HCT116 (cell line): ENCODE results near the gene MTURN. TPM values are rescaled to one million over a fixed set of nuclear protein-coding genes. Genes with fewer than 3 reads are reported as not detected.
A peak's percentile ranks its signal among the peaks of the same experiment; 100 is the strongest.

ENCODE experiments used
- ATAC-seq: fragments of 200-7000 bp; cut with Tn5 transposase; 2 replicates; pipeline ENCODE4 v1.9.1; 2020; ENCODE audit warnings: mild to moderate bottlenecking, moderate library complexity
- BruUV-seq: library from RNA; stranded (reverse); fragments of 400-500 nt; replicated peaks from 2 replicates; lab custom pipeline; 2021; lab: Mats Ljungman, UMichigan
- CTCF ChIA-PET: fragments of 300-600 bp; sonication (Branson Sonifier 250); formaldehyde crosslinking; loops from one replicate; lab custom pipeline; 2021; ENCODE audit warnings: antibody characterized with exemption; lab: Charles Lee
- POLR2A ChIA-PET: fragments of 300-600, 350-600 bp; sonication (Branson Sonifier 250); formaldehyde crosslinking; loops from one replicate; lab custom pipeline; 2021; ENCODE audit warnings: antibody characterized with exemption; lab: Charles Lee
- RAD21 ChIA-PET, 2 experiments: fragments of 300-600 bp; sonication (Branson Sonifier 250); formaldehyde crosslinking; loops; one replicate each; lab custom pipeline; 2023; ENCODE audit warnings: low total read pairs in 2 of 2; ENCODE audit not compliant: uncharacterized antibody in 2 of 2, unreplicated experiment in 2 of 2, low non-redundant PET in 1 of 2; lab: Charles Lee
- DNase-seq: peaks from one replicate; pipeline ENCODE4 v3.0.0-alpha.2; 2010; ENCODE audit warnings: low read depth, low spot score
- H2AFZ ChIP-seq: fragments of 200-600 bp; shearing (Covaris generic), sonication (generic); 2 replicates; pipeline ENCODE4 v1.6.1; 2017; ENCODE audit warnings: low read depth, mixed run types, mixed read lengths, antibody characterized with exemption, low read length; ENCODE audit not compliant: poor library complexity, severe bottlenecking
- H3K27ac ChIP-seq: 2 replicates; pipeline ENCODE4 v1.5.1; 2012; ENCODE audit warnings: low read depth, low read length
- H3K27me3 ChIP-seq: fragments of 200-600 bp; sonication (generic); 2 replicates; pipeline ENCODE4 v1.6.1; 2016; ENCODE audit warnings: mixed run types, low read length, mixed read lengths; ENCODE audit not compliant: insufficient read depth
- H3K36me3 ChIP-seq, 2 experiments: fragments of 200-500 bp in 1 of 2; fragments of 200-600 bp in 1 of 2; sonication (Bioruptor generic) in 1 of 2; sonication (generic) in 1 of 2; 2 replicates each; pipeline versions ENCODE4 v1.5.1 to v1.6.1; 2014 to 2016; ENCODE audit warnings: low read length in 2 of 2, inconsistent platforms in 1 of 2, mixed read lengths in 1 of 2, mixed run types in 1 of 2; ENCODE audit not compliant: insufficient read depth in 2 of 2, control insufficient read depth in 1 of 2
- H3K4me1 ChIP-seq, 2 experiments: fragments of 200-600 bp in 1 of 2; sonication (generic) in 1 of 2; 2 replicates each; pipeline versions ENCODE4 v1.5.1 to v1.6.1; 2012 to 2017; ENCODE audit warnings: low read length in 2 of 2, inconsistent platforms in 1 of 2, mild to moderate bottlenecking in 1 of 2, mixed read lengths in 1 of 2, mixed run types in 1 of 2, moderate library complexity in 1 of 2; ENCODE audit not compliant: insufficient read depth in 2 of 2, control insufficient read depth in 1 of 2
- H3K4me2 ChIP-seq: fragments of 200-600 bp; sonication (generic); 2 replicates; pipeline ENCODE4 v1.6.1; 2017; ENCODE audit warnings: mixed run types, low read length, mixed read lengths
- H3K4me3 ChIP-seq, 2 experiments: fragments of 200-600 bp in 1 of 2; sonication (generic) in 1 of 2; replicated peaks in 1 of 2; 2 replicates each; pipeline ENCODE4 v1.5.1; 2011 to 2016; ENCODE audit warnings: low read length in 2 of 2, control low read depth in 1 of 2, low read depth in 1 of 2, mild to moderate bottlenecking in 1 of 2, mixed read lengths in 1 of 2, mixed run types in 1 of 2
- H3K79me2 ChIP-seq: fragments of 200-600 bp; sonication (generic); 2 replicates; pipeline ENCODE4 v1.6.1; 2017; ENCODE audit warnings: mild to moderate bottlenecking, mixed run types, low read length, moderate library complexity, mixed read lengths; ENCODE audit not compliant: insufficient read depth
- H3K9ac ChIP-seq: fragments of 200-600 bp; sonication (generic); 2 replicates; pipeline ENCODE4 v1.6.1; 2016; ENCODE audit warnings: low read length, mixed read lengths
- H3K9me2 ChIP-seq: fragments of 200-600 bp; sonication (generic), shearing (Covaris generic); 2 replicates; pipeline ENCODE4 v1.6.1; 2017; ENCODE audit warnings: mixed run types, mild to moderate bottlenecking, moderate library complexity; ENCODE audit not compliant: insufficient read depth
- H3K9me3 ChIP-seq, 2 experiments: fragments of 200-500 bp in 1 of 2; fragments of 200-600 bp in 1 of 2; sonication (Bioruptor generic) in 1 of 2; sonication (generic) in 1 of 2; 2 replicates each; pipeline ENCODE4 v1.6.1; 2014 to 2017; ENCODE audit warnings: low read length in 2 of 2, mixed read lengths in 2 of 2, inconsistent platforms in 1 of 2, low read depth in 1 of 2, mild to moderate bottlenecking in 1 of 2, mixed run types in 1 of 2, moderate library complexity in 1 of 2; ENCODE audit not compliant: control insufficient read depth in 1 of 2, insufficient read depth in 1 of 2
- H4K20me1 ChIP-seq: fragments of 200-600 bp; sonication (generic), shearing (Covaris generic); 2 replicates; pipeline ENCODE4 v1.6.1; 2017; ENCODE audit warnings: mixed run types, mild to moderate bottlenecking, moderate library complexity; ENCODE audit not compliant: insufficient read depth
- ATF3 ChIP-seq: IDR thresholded peaks from 2 replicates; pipeline ENCODE4 v1.6.1; 2012
- CBX3 ChIP-seq: IDR thresholded peaks from 2 replicates; pipeline ENCODE4 v1.6.1; 2012; ENCODE audit warnings: low read depth
- CEBPB ChIP-seq: IDR thresholded peaks from 2 replicates; pipeline ENCODE4 v1.6.1; 2012; ENCODE audit warnings: low read depth
- CTCF ChIP-seq, 3 experiments: fragments of 200-600 bp in 1 of 3; sonication (generic) in 1 of 3; IDR thresholded peaks in 2 of 3; conservative IDR thresholded peaks in 1 of 3; 2 replicates each; pipeline ENCODE4 v1.5.1; 2012 to 2017; ENCODE audit warnings: low read depth in 2 of 3, low read length in 2 of 3, antibody characterized with exemption in 1 of 3, borderline replicate concordance in 1 of 3, control low read depth in 1 of 3, mild to moderate bottlenecking in 1 of 3, mixed read lengths in 1 of 3, mixed run types in 1 of 3, moderate library complexity in 1 of 3; ENCODE audit not compliant: insufficient read depth in 1 of 3
- EZH2 ChIP-seq: fragments of 200-600 bp; sonication (generic); IDR thresholded peaks from 2 replicates; pipeline ENCODE4 v1.6.1; 2017; ENCODE audit warnings: antibody characterized with exemption, mixed run types
- FOSL1 ChIP-seq: IDR thresholded peaks from 2 replicates; pipeline ENCODE4 v1.6.1; 2012; ENCODE audit warnings: low read depth
- RAD21 ChIP-seq: IDR thresholded peaks from 2 replicates; pipeline ENCODE4 v1.6.1; 2012; ENCODE audit warnings: low read depth, mild to moderate bottlenecking
- SRF ChIP-seq: IDR thresholded peaks from 2 replicates; pipeline ENCODE4 v1.6.1; 2012; ENCODE audit warnings: low read depth
- TCF7L2 ChIP-seq: IDR thresholded peaks from 2 replicates; pipeline ENCODE4 v1.7.0; 2011; ENCODE audit warnings: borderline replicate concordance, inconsistent platforms; ENCODE audit not compliant: insufficient read depth, insufficient read length; ENCODE audit errors: extremely low read depth
- YY1 ChIP-seq: IDR thresholded peaks from 2 replicates; pipeline ENCODE4 v1.6.1; 2011; ENCODE audit warnings: low read length, low read depth, moderate library complexity, mild to moderate bottlenecking; ENCODE audit not compliant: insufficient replicate concordance; ENCODE audit errors: extremely low read depth
- intact Hi-C: fragments of 100-400 bp; cut with micrococcal nuclease; formaldehyde crosslinking; loops from 2 replicates; pipeline ENCODE4 v1.10.0; 2022
- total RNA-seq: library from RNA; stranded (reverse); gene quantifications from one replicate; pipeline ENCODE4 v1.2.1, GENCODE V29; 2021; ENCODE audit not compliant: unreplicated experiment

The MTURN gene
- total RNA-seq, 1 experiment from 2014 or later: 7.5 TPM

DNA sequence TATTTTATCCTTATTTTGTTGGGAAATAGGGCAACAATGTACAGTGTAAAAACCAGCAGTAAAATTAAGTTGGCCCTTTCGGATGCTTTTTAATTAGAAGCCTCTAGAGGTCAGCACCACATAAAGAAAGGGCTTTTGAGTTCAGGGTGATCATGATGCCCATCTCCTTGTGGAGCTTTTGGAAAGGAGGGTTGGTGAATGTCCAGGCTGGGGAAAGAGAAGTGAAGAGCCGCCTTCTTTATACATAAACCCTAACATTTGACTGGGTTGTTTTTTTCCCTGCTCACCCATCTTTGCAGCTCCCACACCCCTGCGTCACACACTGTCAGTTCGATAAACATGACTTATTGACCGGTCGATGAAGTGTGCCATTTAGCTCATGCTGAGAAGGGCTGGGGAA is 29.8 kb downstream of the MTURN start:
- Histone ChIP-seq H3K4me3 (no peak overlapping the region), H3K27ac (no peak overlapping the region), H3K4me1 (peaks cover 0 to 12% of the 10 kb centered on the region in 2 experiments; a peak in 2 of 4 replicates), H3K9ac (no peak overlapping the region), H3K4me2 (no peak overlapping the region), H3K9me3 (no peaks in the 10 kb centered on the region), H4K20me1 (no peaks in the 10 kb centered on the region), H3K9me2 (no peaks in the 10 kb centered on the region), H2AFZ (no peak overlapping the region), H3K27me3 (no peaks in the 10 kb centered on the region), H3K36me3 (no peaks in the 10 kb centered on the region), H3K79me2 (no peaks in the 10 kb centered on the region)
- DNase-seq (peak; percentile 33), ATAC-seq (peak; percentile 68)
- TF ChIP-seq ATF3 (no peak), YY1 (no peak), CBX3 (no peak), FOSL1 (no peak), SRF (no peak), EZH2 (no peak), CEBPB (no peak), CTCF (IDR thresholded peaks at IDR 0.05 in 2 of 3, conservative IDR thresholded peaks at IDR 0.05 in 1 of 3; ENCODE audit: borderline replicate concordance in 1 of 3, insufficient read depth in 1 of 3, low read depth in 2 of 3, low read length in 2 of 3) (peak; percentile 53 to 73 (median 64); a peak in 5 of 6 replicates), RAD21 (peak; percentile 87), TCF7L2 (no peak)
- ChIA-PET CTCF (interaction anchor here (0.8 to 2.1 kb wide), 6 partner anchors 111 to 400 kb away, joined by 3 to 17 read pairs (median 4); no protein-coding TSS in a partner anchor), POLR2A (no interaction called here), RAD21 (interaction anchor here in 1 of 2 experiments (0.6 to 1.2 kb wide), 2 partner anchors 111 to 745 kb away, joined by 3 to 4 read pairs; no protein-coding TSS in a partner anchor)
- intact Hi-C loops: loop anchor here (1.0 to 10.0 kb wide), 4 partner anchors 112 to 580 kb away; no protein-coding TSS in a partner anchor
- no TSS peak for BruUV-seq
